Osteocyte (in vitro differentiated cells): Measurements from ENCODE around the gene CTNNAL1. TPM values are rescaled to one million over a fixed set of nuclear protein-coding genes. Genes with fewer than 3 reads are reported as not detected.

Experiments used
- DNase-seq: peaks from one replicate; pipeline ENCODE4 v3.0.0; 2021; ENCODE audit warnings: mixed read lengths; ENCODE audit not compliant: unreplicated experiment; ENCODE audit errors: extremely low spot score
- H3K27ac Mint-ChIP-seq: one replicate; pipeline ENCODE4 v1.8.0; 2021; ENCODE audit warnings: mild to moderate bottlenecking, mixed read lengths; ENCODE audit not compliant: unreplicated experiment
- H3K27me3 Mint-ChIP-seq: one replicate; pipeline ENCODE4 v1.8.0; 2021; ENCODE audit warnings: mixed read lengths; ENCODE audit not compliant: unreplicated experiment
- H3K36me3 Mint-ChIP-seq: one replicate; pipeline ENCODE4 v1.8.0; 2021; ENCODE audit warnings: mixed read lengths; ENCODE audit not compliant: unreplicated experiment
- H3K4me1 Mint-ChIP-seq: one replicate; pipeline ENCODE4 v1.8.0; 2021; ENCODE audit warnings: mixed read lengths; ENCODE audit not compliant: unreplicated experiment
- H3K4me3 Mint-ChIP-seq: one replicate; pipeline ENCODE4 v1.8.0; 2021; ENCODE audit warnings: mild to moderate bottlenecking, moderate library complexity, mixed read lengths; ENCODE audit not compliant: unreplicated experiment
- H3K9me3 Mint-ChIP-seq: one replicate; pipeline ENCODE4 v1.8.0; 2021; ENCODE audit warnings: mixed read lengths; ENCODE audit not compliant: unreplicated experiment
- CTCF ChIP-seq: fragments of 200-600 bp; sonication (generic); IDR thresholded peaks from 2 replicates; pipeline ENCODE4 v1.5.0; 2021; ENCODE audit warnings: antibody characterized with exemption, mild to moderate bottlenecking, moderate library complexity
- total RNA-seq: library from RNA; stranded (reverse); gene quantifications from 2 replicates; pipeline ENCODE4 v1.2.1, GENCODE V29; 2021

CTNNAL1 gene
- total RNA-seq, 1 donor from 2014 or later, result 55.4 TPM

DNA sequence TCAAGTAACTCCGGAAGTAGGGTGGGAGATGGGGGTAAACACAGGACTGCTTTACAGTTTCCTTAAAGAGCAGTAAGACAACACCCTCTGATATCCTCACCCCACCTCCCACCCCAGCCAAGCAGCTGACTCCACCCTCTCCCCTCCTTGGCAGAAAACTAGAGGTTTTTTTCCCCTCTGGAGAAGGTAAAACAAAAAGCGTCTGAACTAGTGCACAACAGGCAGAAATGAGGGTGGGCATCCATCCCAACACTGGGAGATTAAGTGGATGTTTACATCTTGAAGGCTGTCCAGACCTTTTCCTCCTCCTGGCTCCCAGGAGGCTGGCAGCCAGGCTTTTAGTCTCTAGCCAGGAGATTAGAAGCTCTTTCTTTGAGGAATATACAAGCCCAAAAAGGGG is 13.9 kb upstream of the CTNNAL1 start:
- DNase-seq, result no peak
- H3K27me3 Mint-ChIP-seq, result no peaks in the 10 kb centered on the region
- no peak overlapping the region for H3K4me3 Mint-ChIP-seq
- H3K4me1 Mint-ChIP-seq, result peaks cover 14% of the 10 kb centered on the region
- TF ChIP-seq CTCF, result no peak
- peaks cover 26% of the 10 kb centered on the region for H3K36me3 Mint-ChIP-seq
- H3K27ac Mint-ChIP-seq, result no peak overlapping the region
- no peaks in the 10 kb centered on the region for H3K9me3 Mint-ChIP-seq

GRCh38 chr9:109026306-109026705 is 13.0 kb upstream of the CTNNAL1 start:
- H3K27ac Mint-ChIP-seq, result no peak overlapping the region
- no peaks in the 10 kb centered on the region for H3K27me3 Mint-ChIP-seq
- peaks cover 21% of the 10 kb centered on the region for H3K36me3 Mint-ChIP-seq
- no peak for TF ChIP-seq CTCF
- H3K9me3 Mint-ChIP-seq, result no peaks in the 10 kb centered on the region
- no peak for DNase-seq
- H3K4me1 Mint-ChIP-seq, result peaks cover 14% of the 10 kb centered on the region
- H3K4me3 Mint-ChIP-seq, result no peak overlapping the region

- no peak for TF ChIP-seq CTCF
- Mint-ChIP-seq H3K27ac (no peak overlapping the region), H3K27me3 (no peaks in the 10 kb centered on the region), H3K4me1 (peaks cover 17% of the 10 kb centered on the region), H3K9me3 (no peaks in the 10 kb centered on the region), H3K4me3 (no peak overlapping the region), H3K36me3 (peaks cover 18% of the 10 kb centered on the region)
- DNase-seq, result no peak
These were observed 9.6 kb upstream of the CTNNAL1 start for GRCh38 chr9:109022873-109023272.

- peaks cover 6% of the 10 kb centered on the region for H3K4me1 Mint-ChIP-seq
- no peaks in the 10 kb centered on the region for H3K9me3 Mint-ChIP-seq
- no peak for DNase-seq
- H3K36me3 Mint-ChIP-seq, result peaks cover 13% of the 10 kb centered on the region
- no peaks in the 10 kb centered on the region for H3K27me3 Mint-ChIP-seq
- no peak overlapping the region for H3K27ac Mint-ChIP-seq
- H3K4me3 Mint-ChIP-seq, result no peak overlapping the region
- no peak for TF ChIP-seq CTCF
These were observed 7.5 kb upstream of the CTNNAL1 start for GRCh38 chr9:109020581-109021511.

- H3K4me3 Mint-ChIP-seq, result no peak overlapping the region
- no peak for DNase-seq
- no peak for TF ChIP-seq CTCF
- peaks cover 11% of the 10 kb centered on the region for H3K4me1 Mint-ChIP-seq
- no peaks in the 10 kb centered on the region for H3K9me3 Mint-ChIP-seq
- no peak overlapping the region for H3K27ac Mint-ChIP-seq
- H3K27me3 Mint-ChIP-seq, result no peaks in the 10 kb centered on the region
- H3K36me3 Mint-ChIP-seq, result peaks cover 13% of the 10 kb centered on the region
These were observed 6.8 kb upstream of the CTNNAL1 start for GRCh38 chr9:109020113-109020512.
